22Rv1 (cell line): Measurements from ENCODE around the gene TBL1XR1.

ENCODE experiments used
- H3K27ac ChIP-seq: fragments of 450-650 bp; 2 replicates; pipeline ENCODE4 v1.5.1; 2017
- CTCF ChIP-seq: fragments of 450-650 bp; IDR thresholded peaks from 2 replicates; pipeline ENCODE4 v1.5.1; 2017; ENCODE audit warnings: mild to moderate bottlenecking
- ZFX ChIP-seq: fragments of 450-650 bp; IDR thresholded peaks from 2 replicates; pipeline ENCODE4 v1.6.1; 2017; ENCODE audit warnings: antibody characterized with exemption, borderline replicate concordance

TBL1XR1 gene

GRCh38 chr3:176970770-176971169, 226.5 kb downstream of the TBL1XR1 start:
- no peak overlapping the region for H3K27ac ChIP-seq
- TF ChIP-seq ZFX = no peak
- TF ChIP-seq CTCF = no peak

GRCh38 chr3:176969506-176969905, 227.8 kb downstream of the TBL1XR1 start:
- no peak for TF ChIP-seq CTCF
- TF ChIP-seq ZFX = no peak
- no peak overlapping the region for H3K27ac ChIP-seq
